Effector memory CD8-positive, alpha-beta T cell (primary cell): ENCODE results near the gene TPST1.
"Not testable (repeated sequence)": the region's sequence is repeated elsewhere in the genome, so short reads cannot be mapped to it uniquely, and the experiment has no call there.

Source experiments
- ATAC-seq: fragments of 150-1000 bp; cut with Tn5 transposase; replicated peaks from 2 replicates; pipeline ENCODE4 v1.10.0; 2021; ENCODE audit warnings: mild to moderate bottlenecking, moderate library complexity
- DNase-seq, 3 experiments: peaks; one replicate each; pipeline ENCODE4 v3.0.0; 2021
- H3K27ac Mint-ChIP-seq, 2 donors: one replicate each; pipeline ENCODE4 v1.8.0; 2022; ENCODE audit warnings: mild to moderate bottlenecking in 2 of 2, mixed read lengths in 2 of 2, moderate library complexity in 2 of 2
- H3K27me3 Mint-ChIP-seq, 2 donors: one replicate each; pipeline ENCODE4 v1.8.0; 2022; ENCODE audit warnings: mixed read lengths in 2 of 2
- H3K36me3 Mint-ChIP-seq: one replicate; pipeline ENCODE4 v1.8.0; 2022; ENCODE audit warnings: mild to moderate bottlenecking, moderate library complexity, mixed read lengths; ENCODE audit not compliant: insufficient read depth
- H3K4me1 Mint-ChIP-seq, 2 donors: one replicate each; pipeline ENCODE4 v1.8.0; 2022; ENCODE audit warnings: low read depth in 2 of 2, mixed read lengths in 2 of 2
- H3K4me3 Mint-ChIP-seq, 2 donors: one replicate each; pipeline ENCODE4 v1.8.0; 2022; ENCODE audit warnings: mild to moderate bottlenecking in 2 of 2, mixed read lengths in 2 of 2, moderate library complexity in 2 of 2
- H3K9me3 Mint-ChIP-seq, 2 donors: one replicate each; pipeline ENCODE4 v1.8.0; 2022; ENCODE audit warnings: mixed read lengths in 2 of 2

Gene TPST1

GRCh38 chr7:66379542-66380160 lies 174.5 kb downstream of the TPST1 start:
- ATAC-seq (no peak), DNase-seq (no peak)
- peak overlapping the region in 1 of 2 donors; percentile 1 for H3K27ac Mint-ChIP-seq
- no peaks in the 10 kb centered on the region for H3K4me1 Mint-ChIP-seq
- H3K36me3 Mint-ChIP-seq = peaks cover 8% of the 10 kb centered on the region
- H3K9me3 Mint-ChIP-seq = no peaks in the 10 kb centered on the region
- H3K4me3 Mint-ChIP-seq = no peak overlapping the region
- H3K27me3 Mint-ChIP-seq = no peaks in the 10 kb centered on the region

- Mint-ChIP-seq H3K4me1 (peaks cover 0 to 2% of the 10 kb centered on the region in 2 donors), H3K9me3 (no peaks in the 10 kb centered on the region), H3K27me3 (no peaks in the 10 kb centered on the region), H3K27ac (no peak overlapping the region), H3K36me3 (peaks cover 8% of the 10 kb centered on the region), H3K4me3 (no peak overlapping the region)
- DNase-seq (no peak), ATAC-seq (no peak)
These were observed 175.2 kb downstream of the TPST1 start for GRCh38 chr7:66380272-66380888.

- H3K4me1 Mint-ChIP-seq, H3K27me3 Mint-ChIP-seq, DNase-seq, H3K27ac Mint-ChIP-seq, H3K4me3 Mint-ChIP-seq, H3K9me3 Mint-ChIP-seq, ATAC-seq: not testable (repeated sequence)
- peaks cover 10% of the 10 kb centered on the region for H3K36me3 Mint-ChIP-seq
These were observed 177.2 kb downstream of the TPST1 start for GRCh38 chr7:66382182-66382923.

- not testable (repeated sequence) for H3K9me3 Mint-ChIP-seq, H3K27me3 Mint-ChIP-seq, H3K4me1 Mint-ChIP-seq, H3K4me3 Mint-ChIP-seq, H3K36me3 Mint-ChIP-seq, ATAC-seq, DNase-seq
- H3K27ac Mint-ChIP-seq = peak overlapping the region in 1 of 2 donors; percentile 47
These were observed 180.2 kb downstream of the TPST1 start for GRCh38 chr7:66385191-66385905.

- not testable (repeated sequence) for DNase-seq, H3K4me1 Mint-ChIP-seq, H3K27ac Mint-ChIP-seq, ATAC-seq, H3K36me3 Mint-ChIP-seq, H3K4me3 Mint-ChIP-seq, H3K9me3 Mint-ChIP-seq, H3K27me3 Mint-ChIP-seq
These were observed 190.0 kb downstream of the TPST1 start for GRCh38 chr7:66395128-66395571.

GRCh38 chr7:66396052-66396451 lies 190.9 kb downstream of the TPST1 start:
- not testable (repeated sequence) for H3K36me3 Mint-ChIP-seq, H3K27me3 Mint-ChIP-seq, H3K4me1 Mint-ChIP-seq, H3K4me3 Mint-ChIP-seq, DNase-seq, H3K9me3 Mint-ChIP-seq, H3K27ac Mint-ChIP-seq, ATAC-seq

GRCh38 chr7:66398841-66399240 lies 193.7 kb downstream of the TPST1 start:
- not testable (repeated sequence) for H3K4me1 Mint-ChIP-seq, DNase-seq, ATAC-seq, H3K4me3 Mint-ChIP-seq, H3K9me3 Mint-ChIP-seq, H3K27ac Mint-ChIP-seq, H3K27me3 Mint-ChIP-seq, H3K36me3 Mint-ChIP-seq

- Mint-ChIP-seq H3K4me1 (no peaks in the 10 kb centered on the region), H3K9me3 (peaks cover 0 to 7% of the 10 kb centered on the region in 2 donors), H3K27me3 (no peaks in the 10 kb centered on the region), H3K36me3 (peaks cover 8% of the 10 kb centered on the region), H3K4me3 (no peak overlapping the region), H3K27ac (no peak overlapping the region)
- DNase-seq = no peak
- no peak for ATAC-seq
These were observed 194.4 kb downstream of the TPST1 start for GRCh38 chr7:66399566-66399965.

- ATAC-seq = no peak
- DNase-seq = no peak
- Mint-ChIP-seq H3K36me3 (peaks cover 8% of the 10 kb centered on the region), H3K27me3 (no peaks in the 10 kb centered on the region), H3K4me3 (no peak overlapping the region), H3K9me3 (peaks cover 0 to 7% of the 10 kb centered on the region in 2 donors), H3K4me1 (no peaks in the 10 kb centered on the region), H3K27ac (no peak overlapping the region)
These were observed 195.3 kb downstream of the TPST1 start for GRCh38 chr7:66400400-66400799.

GRCh38 chr7:66401126-66401525 lies 196.0 kb downstream of the TPST1 start:
- ATAC-seq, H3K4me1 Mint-ChIP-seq, H3K27ac Mint-ChIP-seq, DNase-seq, H3K9me3 Mint-ChIP-seq, H3K4me3 Mint-ChIP-seq, H3K36me3 Mint-ChIP-seq, H3K27me3 Mint-ChIP-seq: not testable (repeated sequence)

- not testable (repeated sequence) for DNase-seq, H3K27ac Mint-ChIP-seq, ATAC-seq, H3K36me3 Mint-ChIP-seq, H3K9me3 Mint-ChIP-seq, H3K4me3 Mint-ChIP-seq, H3K27me3 Mint-ChIP-seq, H3K4me1 Mint-ChIP-seq
These were observed 196.8 kb downstream of the TPST1 start for GRCh38 chr7:66401932-66402331.

- DNase-seq (no peak), ATAC-seq (no peak)
- Mint-ChIP-seq H3K36me3 (peaks cover 8% of the 10 kb centered on the region), H3K9me3 (peaks cover 0 to 7% of the 10 kb centered on the region in 2 donors), H3K4me3 (no peak overlapping the region), H3K4me1 (no peaks in the 10 kb centered on the region), H3K27me3 (no peaks in the 10 kb centered on the region), H3K27ac (peak overlapping the region in 1 of 2 donors; percentile 83)
These were observed 198.4 kb downstream of the TPST1 start for GRCh38 chr7:66403564-66403963.

- peaks cover 17% of the 10 kb centered on the region for H3K36me3 Mint-ChIP-seq
- H3K27ac Mint-ChIP-seq = peak overlapping the region in 1 of 2 donors; percentile 7
- H3K9me3 Mint-ChIP-seq = no peaks in the 10 kb centered on the region
- H3K4me3 Mint-ChIP-seq = no peak overlapping the region
- ATAC-seq = no peak
- no peak for DNase-seq
- H3K27me3 Mint-ChIP-seq = no peaks in the 10 kb centered on the region
- H3K4me1 Mint-ChIP-seq = peaks cover 0 to 9% of the 10 kb centered on the region in 2 donors
These were observed 204.4 kb downstream of the TPST1 start for GRCh38 chr7:66409493-66409892.
